Esophagus squamous epithelium (tissue), 5 donors: ENCODE data around the gene CD34. TPM values are rescaled to one million over a fixed set of nuclear protein-coding genes. Genes with fewer than 3 reads are reported as not detected.

Experiments used
- DNase-seq: peaks from one replicate; lab custom pipeline; 2025; lab: John Stamatoyannopoulos, UW
- H3K27ac ChIP-seq, 4 donors: fragments of 200-600 bp; sonication (generic); one replicate each; pipeline ENCODE4 v1.5.1; 2016 to 2019; ENCODE audit warnings: mild to moderate bottlenecking in 1 of 4
- H3K27me3 ChIP-seq, 4 donors: fragments of 200-600 bp; sonication (generic); 1 replicate in 3 of 4; 2 replicates in 1 of 4; pipeline versions ENCODE4 v1.5.1 to v1.6.0; 2017 to 2021; ENCODE audit warnings: antibody characterized with exemption in 1 of 4
- H3K36me3 ChIP-seq, 3 donors: fragments of 200-600 bp; sonication (generic); one replicate each; pipeline ENCODE4 v1.5.1; 2016 to 2019
- H3K4me1 ChIP-seq, 3 donors: fragments of 200-600 bp; sonication (generic); one replicate each; pipeline ENCODE4 v1.5.1; 2017 to 2019
- H3K4me3 ChIP-seq, 4 donors: fragments of 200-600 bp; sonication (generic); 1 replicate in 3 of 4; 2 replicates in 1 of 4; pipeline ENCODE4 v1.5.1; 2016 to 2019; ENCODE audit warnings: mild to moderate bottlenecking in 2 of 4, moderate library complexity in 1 of 4
- H3K9me3 ChIP-seq, 3 donors: fragments of 200-600 bp; sonication (generic); one replicate each; pipeline ENCODE4 v1.5.1; 2016 to 2019
- POLR2A ChIP-seq, 4 donors: fragments of 450-650 bp; IDR thresholded peaks; one replicate each; pipeline ENCODE4 v1.6.1; 2017; ENCODE audit warnings: antibody characterized with exemption in 4 of 4, mild to moderate bottlenecking in 4 of 4, moderate library complexity in 3 of 4
- WGBS, 2 donors: methylation state at CpG; one replicate each; pipeline ENCODE4 v1.1.5; 2018; 5-methylcytosine and 5-hydroxymethylcytosine counted together
- intact Hi-C: fragments of 100-400 bp; cut with DNase I; formaldehyde crosslinking; loops from one replicate; pipeline ENCODE4 v1.15.0; 2022
- total RNA-seq, 4 donors: library from RNA; depleted of rRNA; stranded (reverse); fragments of >200 nt; gene quantifications; one replicate each; pipeline ENCODE4 v1.1.0, GENCODE V29; 2016
- TF ChIP-seq, protein P1 (sequence below), 6 experiments: fragments of 450-650 bp in 4 of 6; fragments of 200-600 bp in 2 of 6; sonication (generic) in 2 of 6; IDR thresholded peaks; one replicate each; pipeline ENCODE4 v1.5.1; 2016 to 2019; ENCODE audit warnings: antibody characterized with exemption in 6 of 6, mild to moderate bottlenecking in 4 of 6, moderate library complexity in 4 of 6
- donor health status: DM: yes; HTN: yes; CAD: no.

The CD34 gene
- total RNA-seq, 4 donors from 2014 or later, result 1.3 to 32.2 (median 11.0) TPM

DNA sequence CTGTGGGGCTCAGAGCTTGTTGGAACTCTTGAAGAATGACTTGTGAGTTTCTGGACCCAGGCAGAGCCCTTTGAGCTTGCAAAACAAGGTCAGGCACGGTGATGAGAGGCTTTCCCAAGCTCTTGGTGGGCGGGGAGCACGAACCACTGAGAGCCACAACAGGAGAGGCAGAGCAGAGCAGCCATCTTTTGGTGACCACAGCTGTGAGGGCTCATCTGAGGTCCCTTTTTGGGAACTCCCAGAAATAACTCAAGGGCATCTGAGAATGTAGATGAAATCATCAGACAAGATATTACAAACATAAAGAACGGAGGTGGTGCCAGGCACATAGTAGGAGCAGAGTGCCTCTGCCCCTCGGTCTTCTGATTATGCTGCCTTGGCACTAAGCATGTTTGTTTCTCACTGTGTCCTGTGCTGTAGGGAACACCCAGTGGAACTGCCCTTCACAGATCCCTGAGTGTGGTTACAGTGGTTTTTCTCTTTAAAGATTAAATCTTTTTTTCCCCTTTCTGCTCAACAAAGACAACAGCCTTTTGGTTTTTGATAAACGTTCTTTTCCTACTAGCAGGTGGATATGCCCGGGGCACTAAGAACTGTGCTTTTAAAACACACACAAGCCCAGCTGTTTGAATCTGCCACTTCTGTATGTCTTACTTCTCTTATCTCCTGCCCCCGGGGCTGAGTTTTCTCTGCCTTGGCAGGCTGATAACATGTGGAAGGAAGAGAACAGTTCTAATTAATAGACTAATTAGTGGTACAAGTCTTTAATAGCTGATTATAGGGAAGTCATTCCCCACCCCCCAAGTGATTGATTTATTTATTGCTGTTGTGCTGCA is 37.7 kb downstream of the CD34 start:
- Histone ChIP-seq H3K27me3 (no peaks in the 10 kb centered on the region), H3K27ac (peak overlapping the region in 3 of 4 donors; percentile 22 to 53 (median 30)), H3K36me3 (no peaks in the 10 kb centered on the region), H3K4me1 (peaks cover 14 to 55% (median 20%) of the 10 kb centered on the region in 3 donors), H3K9me3 (no peaks in the 10 kb centered on the region), H3K4me3 (no peak overlapping the region)
- TF ChIP-seq, protein P1, sequence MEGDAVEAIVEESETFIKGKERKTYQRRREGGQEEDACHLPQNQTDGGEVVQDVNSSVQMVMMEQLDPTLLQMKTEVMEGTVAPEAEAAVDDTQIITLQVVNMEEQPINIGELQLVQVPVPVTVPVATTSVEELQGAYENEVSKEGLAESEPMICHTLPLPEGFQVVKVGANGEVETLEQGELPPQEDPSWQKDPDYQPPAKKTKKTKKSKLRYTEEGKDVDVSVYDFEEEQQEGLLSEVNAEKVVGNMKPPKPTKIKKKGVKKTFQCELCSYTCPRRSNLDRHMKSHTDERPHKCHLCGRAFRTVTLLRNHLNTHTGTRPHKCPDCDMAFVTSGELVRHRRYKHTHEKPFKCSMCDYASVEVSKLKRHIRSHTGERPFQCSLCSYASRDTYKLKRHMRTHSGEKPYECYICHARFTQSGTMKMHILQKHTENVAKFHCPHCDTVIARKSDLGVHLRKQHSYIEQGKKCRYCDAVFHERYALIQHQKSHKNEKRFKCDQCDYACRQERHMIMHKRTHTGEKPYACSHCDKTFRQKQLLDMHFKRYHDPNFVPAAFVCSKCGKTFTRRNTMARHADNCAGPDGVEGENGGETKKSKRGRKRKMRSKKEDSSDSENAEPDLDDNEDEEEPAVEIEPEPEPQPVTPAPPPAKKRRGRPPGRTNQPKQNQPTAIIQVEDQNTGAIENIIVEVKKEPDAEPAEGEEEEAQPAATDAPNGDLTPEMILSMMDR (IDR thresholded peaks at IDR 0.05), result no peak
- TF ChIP-seq POLR2A (IDR thresholded peaks at IDR 0.05), result no peak
- DNase-seq, result no peak
- intact Hi-C loops, result no loop called here
- 29 to 32% methylated on average over 8 of the region's 8 CpGs for WGBS, 2 donors

DNA sequence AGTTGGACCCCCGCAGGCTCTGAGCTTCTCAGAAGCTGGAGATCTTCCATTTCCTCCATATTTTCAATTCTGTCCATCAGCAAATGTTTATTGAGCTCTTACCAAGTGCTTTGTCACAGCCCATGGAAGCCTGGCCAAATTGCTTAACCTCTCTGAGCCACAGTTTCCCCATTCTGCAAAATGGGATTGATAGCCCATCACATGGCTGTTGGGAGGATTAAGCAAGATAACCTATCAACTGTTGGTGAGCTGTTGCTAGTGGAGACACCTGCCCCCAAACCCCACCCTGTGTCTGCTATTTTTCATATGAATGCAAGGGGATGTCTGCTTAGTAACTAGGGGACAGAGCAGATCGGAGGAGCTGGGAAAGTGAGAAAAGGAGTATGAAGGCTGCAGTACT is 38.3 kb downstream of the CD34 start:
- Histone ChIP-seq H3K4me1 (peaks cover 20 to 61% (median 23%) of the 10 kb centered on the region in 3 donors), H3K4me3 (no peak overlapping the region), H3K36me3 (no peaks in the 10 kb centered on the region), H3K27ac (peak overlapping the region in 3 of 4 donors; percentile 22 to 53 (median 30)), H3K27me3 (no peaks in the 10 kb centered on the region), H3K9me3 (no peaks in the 10 kb centered on the region)
- WGBS, 2 donors, result 90 to 100% methylated on average over 2 of the region's 2 CpGs
- TF ChIP-seq, protein P1 (IDR thresholded peaks at IDR 0.05), result no peak
- no peak for TF ChIP-seq POLR2A (IDR thresholded peaks at IDR 0.05)
- no peak for DNase-seq
- intact Hi-C loops, result no loop called here

DNA sequence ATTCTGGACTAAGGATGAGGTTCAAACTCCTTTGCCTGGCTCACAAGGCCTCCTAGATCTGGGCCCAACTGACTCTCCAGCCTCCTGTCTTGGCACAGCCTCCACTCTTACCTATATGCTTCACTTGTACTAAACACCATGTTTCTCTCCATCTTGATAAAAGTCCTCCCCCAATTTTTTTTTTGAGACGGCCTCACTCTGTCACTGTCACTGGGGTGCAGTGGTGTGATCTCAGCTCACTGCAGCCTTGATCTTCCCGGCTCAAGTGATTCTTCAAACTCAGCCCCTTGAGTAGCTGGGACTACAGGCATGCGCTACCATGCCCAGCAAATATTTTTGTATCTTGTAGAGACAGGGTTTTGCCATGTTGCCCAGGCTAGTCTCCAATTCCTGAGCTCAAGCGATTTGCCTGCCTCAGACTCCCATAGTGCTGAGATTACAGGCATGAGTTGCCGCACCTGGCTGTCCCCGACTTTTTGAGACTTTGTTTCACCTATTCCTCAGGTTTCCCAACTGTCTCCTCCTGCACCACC is 39.7 kb downstream of the CD34 start:
- TF ChIP-seq POLR2A (IDR thresholded peaks at IDR 0.05), result no peak
- TF ChIP-seq, protein P1 (IDR thresholded peaks at IDR 0.05), result no peak
- Histone ChIP-seq H3K9me3 (no peaks in the 10 kb centered on the region), H3K4me1 (peaks cover 34 to 75% (median 37%) of the 10 kb centered on the region in 3 donors), H3K36me3 (peaks cover 0 to 6% (median 3%) of the 10 kb centered on the region in 3 donors), H3K27me3 (no peaks in the 10 kb centered on the region), H3K4me3 (no peak overlapping the region), H3K27ac (peak overlapping the region; percentile 7 to 98 (median 54))
- DNase-seq, result no peak
- intact Hi-C loops, result no loop called here
- 48 to 57% methylated on average over 6 of the region's 6 CpGs for WGBS, 2 donors

DNA sequence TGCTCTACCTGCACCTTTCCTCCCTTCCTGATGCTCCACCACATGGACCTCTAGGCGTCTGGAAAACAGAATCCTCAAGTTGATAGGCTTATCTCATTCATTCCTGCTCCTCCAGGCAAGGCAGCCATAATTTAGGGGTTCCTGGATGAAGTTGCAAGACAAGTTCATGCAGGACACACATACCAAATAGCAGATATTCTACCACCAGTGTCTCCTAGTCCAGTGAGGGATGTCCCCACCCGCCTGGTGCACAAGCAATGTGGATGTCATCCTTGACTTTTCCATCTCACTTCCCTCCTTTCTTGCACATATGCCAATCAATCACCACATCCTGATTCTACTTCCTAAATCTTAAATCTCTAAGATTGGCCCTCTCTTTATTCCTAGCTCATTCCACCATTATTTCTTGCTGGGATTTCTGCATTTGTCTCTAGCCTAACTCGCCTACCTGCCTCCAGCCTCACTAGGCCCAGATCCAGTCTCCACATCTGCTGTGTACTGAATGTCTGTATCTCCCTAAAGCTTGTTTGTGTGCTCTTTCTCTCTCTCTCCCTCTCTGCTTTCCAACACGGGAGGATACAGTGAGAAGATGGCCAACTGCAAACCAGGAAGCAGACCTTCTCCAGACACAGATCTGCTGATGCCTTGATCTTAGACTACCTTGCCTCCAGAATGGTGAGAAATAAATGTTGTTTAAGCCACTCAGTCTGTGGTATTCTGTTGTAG is 40.5 kb downstream of the CD34 start:
- TF ChIP-seq POLR2A (IDR thresholded peaks at IDR 0.05), result no peak
- TF ChIP-seq, protein P1 (IDR thresholded peaks at IDR 0.05), result no peak
- no peaks in the 10 kb centered on the region for H3K9me3 ChIP-seq
- peaks cover 34 to 83% (median 43%) of the 10 kb centered on the region in 3 donors for H3K4me1 ChIP-seq
- H3K27me3 ChIP-seq, result no peaks in the 10 kb centered on the region
- WGBS, 2 donors, result 69 to 77% methylated on average over 4 of the region's 4 CpGs
- no peak for DNase-seq
- H3K27ac ChIP-seq, result peak overlapping the region; percentile 7 to 98 (median 54)
- intact Hi-C loops, result no loop called here
- peaks cover 0 to 12% (median 3%) of the 10 kb centered on the region in 3 donors for H3K36me3 ChIP-seq
- no peak overlapping the region for H3K4me3 ChIP-seq
